HG03135 (cell line): ENCODE data around the gene WDR86.
A peak's percentile ranks its signal among the peaks of the same experiment; 100 is the strongest.

ENCODE experiments used
- ATAC-seq: cut with Tn5 transposase; IDR thresholded peaks from one replicate; pipeline ENCODE4 v1.9.1; 2021; ENCODE audit warnings: mild to moderate bottlenecking, moderate library complexity; ENCODE audit not compliant: unreplicated experiment

Gene WDR86, protein sequence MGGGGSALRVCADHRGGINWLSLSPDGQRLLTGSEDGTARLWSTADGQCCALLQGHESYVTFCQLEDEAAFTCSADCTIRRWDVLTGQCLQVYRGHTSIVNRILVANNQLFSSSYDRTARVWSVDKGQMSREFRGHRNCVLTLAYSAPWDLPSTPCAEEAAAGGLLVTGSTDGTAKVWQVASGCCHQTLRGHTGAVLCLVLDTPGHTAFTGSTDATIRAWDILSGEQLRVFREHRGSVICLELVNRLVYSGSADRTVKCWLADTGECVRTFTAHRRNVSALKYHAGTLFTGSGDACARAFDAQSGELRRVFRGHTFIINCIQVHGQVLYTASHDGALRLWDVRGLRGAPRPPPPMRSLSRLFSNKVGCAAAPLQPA

DNA sequence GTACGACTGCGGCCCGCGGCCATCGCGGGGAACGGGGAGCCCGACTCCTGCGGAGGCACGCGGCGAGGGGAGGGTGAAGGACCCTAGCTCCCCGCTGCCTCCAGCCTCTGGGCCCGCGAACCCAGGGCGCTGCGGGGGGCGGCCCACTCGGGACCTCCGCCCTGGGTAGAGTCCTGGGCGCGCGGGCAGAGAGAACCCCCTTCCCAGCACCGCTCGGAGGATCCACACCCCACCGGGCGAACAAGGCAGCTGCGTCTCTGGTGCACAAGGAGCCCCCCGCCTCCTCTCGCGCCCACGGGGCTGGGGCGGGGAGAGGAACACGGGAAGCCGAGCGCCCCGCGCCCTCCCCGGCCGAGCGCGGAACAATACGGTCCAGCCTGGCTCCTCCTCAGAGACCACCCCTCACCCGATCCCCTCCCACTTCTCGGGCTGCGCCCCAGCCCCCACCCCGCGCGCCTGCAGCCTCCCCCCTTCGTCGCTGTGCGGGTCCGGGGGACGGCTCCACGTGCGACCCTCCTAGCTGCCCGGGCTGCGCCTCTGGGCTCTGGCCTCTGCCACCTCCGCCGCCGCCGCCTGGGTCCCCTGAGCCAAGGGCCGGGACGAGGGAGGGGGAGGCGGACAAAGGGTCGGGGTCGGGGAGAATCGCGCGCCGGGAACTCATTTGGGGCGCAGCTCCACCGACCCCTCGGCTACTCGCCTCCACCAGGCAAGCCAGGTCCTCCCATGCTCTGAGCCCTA, at the start of gene WDR86:
WDR86 (minus strand) TSS at position 372 of the 738 bp plus-strand sequence. CDS start 449 bp downstream, outside the sequence.
- no peak for ATAC-seq

DNA sequence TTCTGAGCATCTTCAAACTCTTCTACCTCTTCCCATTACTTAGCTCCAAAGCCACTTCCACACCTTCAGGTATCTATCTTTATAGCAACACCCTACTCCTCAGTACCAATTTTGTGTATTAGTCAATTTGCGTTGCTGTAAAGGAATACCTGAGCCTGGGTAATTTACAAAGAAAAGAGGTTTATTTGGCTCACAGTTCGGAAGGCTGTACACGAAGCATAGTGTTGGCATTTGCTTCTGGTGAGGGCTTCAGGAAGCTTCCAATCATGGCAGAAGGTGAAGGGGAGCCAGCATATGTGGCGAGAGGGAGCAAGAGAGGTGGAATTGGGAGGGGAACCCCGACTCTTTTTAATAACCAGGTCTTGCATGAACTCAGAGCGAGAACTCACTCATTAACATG, 47.7 kb upstream of the WDR86 start:
- no peak for ATAC-seq

DNA sequence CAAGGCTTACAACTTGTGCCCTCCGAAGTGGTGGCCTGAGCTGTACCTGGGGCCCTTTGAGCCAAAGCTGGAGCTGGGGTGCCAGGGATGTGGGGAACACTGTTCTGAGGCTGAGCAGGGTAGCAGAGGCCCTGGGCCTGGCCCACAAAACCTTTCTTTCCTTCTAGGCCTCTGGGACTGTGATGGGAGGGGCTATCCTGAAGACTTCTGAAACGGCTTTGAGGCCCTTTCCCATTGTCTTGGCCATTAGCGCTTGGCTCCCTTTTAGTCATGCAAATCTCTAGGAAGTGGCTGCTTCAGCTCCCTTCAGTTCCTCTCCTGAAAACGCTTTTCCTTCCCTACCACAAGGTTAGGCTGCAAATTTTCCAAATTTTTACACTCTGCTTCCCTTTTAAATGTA, 46.9 kb upstream of the WDR86 start:
- ATAC-seq: no peak

DNA sequence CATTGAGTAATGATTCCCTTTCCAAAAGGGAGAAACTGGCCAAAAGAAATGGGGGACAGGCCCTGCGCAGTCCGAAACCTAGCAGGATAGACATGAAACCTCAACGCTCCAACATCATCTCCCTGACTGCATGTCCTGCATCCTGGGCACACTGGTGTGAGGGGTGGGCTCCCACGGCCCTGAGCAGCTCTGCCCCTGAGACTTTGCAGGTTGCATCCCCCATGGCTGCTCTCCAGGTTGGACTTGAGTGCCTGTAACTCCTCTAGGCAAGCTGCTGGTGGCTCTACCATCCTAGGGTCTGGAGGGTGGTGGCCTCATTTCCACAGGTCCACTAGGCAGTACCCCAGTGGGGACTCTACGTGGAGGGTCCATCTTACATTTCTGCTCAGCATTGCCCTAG, 46.4 kb upstream of the WDR86 start:
- no peak for ATAC-seq

DNA sequence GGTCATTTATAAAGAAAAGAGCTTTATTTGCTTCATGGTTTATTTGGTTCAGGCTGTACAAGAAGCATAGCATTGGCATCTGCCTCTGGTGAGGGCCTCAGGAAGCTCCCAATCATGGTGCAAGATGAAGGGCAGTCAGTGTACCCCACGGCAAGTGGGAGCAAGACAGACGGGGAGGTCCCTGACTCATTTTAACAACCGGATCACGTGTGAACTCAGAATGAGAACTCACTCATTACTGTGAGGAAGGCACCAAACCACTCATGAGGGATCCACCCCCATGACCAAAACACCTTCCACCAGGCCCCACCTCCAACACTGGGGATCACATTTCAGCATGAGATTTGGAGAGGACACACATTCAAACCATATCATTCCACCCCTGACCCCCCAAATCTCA, 45.9 kb upstream of the WDR86 start:
- ATAC-seq: no peak

DNA sequence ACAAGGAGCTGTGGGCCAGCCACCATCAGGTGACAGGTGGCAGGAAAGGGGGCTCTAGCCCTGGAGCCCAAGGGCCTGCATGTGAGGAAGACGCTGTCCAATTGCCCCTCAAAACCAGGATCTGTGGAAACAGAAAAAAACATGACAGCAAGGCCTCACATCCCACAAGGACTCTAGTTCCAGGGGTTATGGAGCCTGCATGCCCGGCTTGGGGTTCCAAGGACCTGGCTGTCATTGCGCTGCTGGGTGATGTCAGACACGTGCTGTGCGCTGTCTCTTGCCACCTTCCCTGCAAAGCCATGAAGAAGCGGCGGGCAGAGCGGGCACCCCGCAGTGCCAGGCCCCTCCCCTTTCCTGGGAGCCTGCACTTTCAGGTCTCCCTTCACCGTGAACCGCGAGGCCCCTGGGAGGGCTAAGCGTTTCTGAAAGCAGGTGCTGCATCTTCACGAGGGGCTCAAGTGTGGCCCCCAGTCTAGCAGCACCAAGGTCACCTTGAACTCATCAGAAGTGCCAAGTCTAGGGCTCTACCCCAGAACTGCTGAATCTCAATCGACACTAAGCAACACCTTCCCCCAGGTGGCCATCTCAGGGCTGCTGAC, 45.2 kb upstream of the WDR86 start:
- no peak for ATAC-seq

DNA sequence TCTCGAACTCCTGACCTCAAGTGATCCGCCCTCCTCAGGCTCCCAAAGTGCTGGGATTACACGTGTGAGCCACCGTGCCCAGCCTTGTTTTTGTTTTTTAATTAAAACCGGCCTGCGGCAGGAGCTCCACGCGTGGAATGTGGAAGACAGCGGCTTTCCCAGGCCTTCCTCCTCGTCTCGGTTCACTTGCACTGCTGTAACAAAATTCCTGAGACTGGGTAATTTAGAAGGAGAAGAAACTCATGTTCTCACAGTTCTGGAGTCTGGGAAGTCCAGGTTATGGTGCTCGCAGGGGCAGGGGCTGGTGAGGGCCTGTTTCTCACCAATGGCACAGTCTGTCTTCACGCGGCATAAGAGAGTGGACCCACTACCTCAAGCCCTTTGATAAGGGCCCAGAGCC, 44.5 kb upstream of the WDR86 start:
- ATAC-seq: no peak

DNA sequence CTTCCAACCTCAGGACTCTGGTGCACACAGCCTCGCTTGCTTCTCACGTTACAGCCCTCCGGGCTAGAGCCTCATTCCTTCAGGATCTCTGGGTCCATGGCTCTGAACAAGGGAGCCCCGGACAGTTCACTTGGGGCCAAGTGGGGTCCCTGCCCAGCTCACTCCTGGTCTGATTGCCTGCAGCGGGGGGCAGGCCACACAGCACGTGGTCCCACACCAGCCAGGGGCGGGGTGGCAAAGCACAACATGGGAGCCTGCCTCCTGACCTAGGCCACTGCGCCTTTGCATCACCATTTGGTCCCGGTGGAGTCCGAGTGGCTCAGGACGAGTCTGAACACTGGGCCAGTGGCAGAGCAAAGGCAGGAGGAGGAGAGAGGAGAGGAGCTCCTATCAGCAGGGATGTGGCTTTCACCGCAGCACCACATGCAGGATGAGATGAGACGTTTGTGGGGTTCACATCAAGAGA, 43.5 kb upstream of the WDR86 start:
- no peak for ATAC-seq

DNA sequence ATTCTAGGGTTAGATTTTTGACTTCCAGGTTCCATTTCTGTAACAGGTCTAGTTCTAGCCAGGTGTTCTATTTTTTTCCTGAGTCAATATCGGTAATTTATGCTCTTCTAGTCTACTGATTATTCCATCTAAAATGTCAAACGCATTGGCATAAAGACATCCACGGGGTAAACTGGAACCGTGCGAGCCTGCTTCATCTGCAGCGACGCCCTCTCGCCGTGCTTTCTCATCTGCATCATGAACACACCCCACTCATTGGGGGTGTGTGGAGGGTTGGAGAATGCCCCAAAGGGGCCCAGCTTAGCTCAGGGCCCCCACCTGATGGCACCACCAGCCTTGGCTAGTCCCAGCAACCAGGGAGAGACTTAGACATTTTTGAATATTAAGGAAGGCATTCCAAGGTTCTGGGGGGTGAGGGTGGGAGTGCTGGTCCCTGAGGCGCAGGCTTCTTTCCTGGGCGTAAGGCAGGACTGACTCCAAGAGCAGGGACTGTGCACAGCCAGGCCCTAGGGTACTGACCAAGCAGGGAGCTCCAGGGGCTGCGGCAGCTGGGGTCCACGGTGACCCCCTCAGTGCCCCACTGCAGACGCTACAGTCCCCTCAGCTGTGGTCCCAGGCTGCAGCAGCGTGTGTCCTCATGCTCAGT, 43.0 kb upstream of the WDR86 start:
- no peak for ATAC-seq

DNA sequence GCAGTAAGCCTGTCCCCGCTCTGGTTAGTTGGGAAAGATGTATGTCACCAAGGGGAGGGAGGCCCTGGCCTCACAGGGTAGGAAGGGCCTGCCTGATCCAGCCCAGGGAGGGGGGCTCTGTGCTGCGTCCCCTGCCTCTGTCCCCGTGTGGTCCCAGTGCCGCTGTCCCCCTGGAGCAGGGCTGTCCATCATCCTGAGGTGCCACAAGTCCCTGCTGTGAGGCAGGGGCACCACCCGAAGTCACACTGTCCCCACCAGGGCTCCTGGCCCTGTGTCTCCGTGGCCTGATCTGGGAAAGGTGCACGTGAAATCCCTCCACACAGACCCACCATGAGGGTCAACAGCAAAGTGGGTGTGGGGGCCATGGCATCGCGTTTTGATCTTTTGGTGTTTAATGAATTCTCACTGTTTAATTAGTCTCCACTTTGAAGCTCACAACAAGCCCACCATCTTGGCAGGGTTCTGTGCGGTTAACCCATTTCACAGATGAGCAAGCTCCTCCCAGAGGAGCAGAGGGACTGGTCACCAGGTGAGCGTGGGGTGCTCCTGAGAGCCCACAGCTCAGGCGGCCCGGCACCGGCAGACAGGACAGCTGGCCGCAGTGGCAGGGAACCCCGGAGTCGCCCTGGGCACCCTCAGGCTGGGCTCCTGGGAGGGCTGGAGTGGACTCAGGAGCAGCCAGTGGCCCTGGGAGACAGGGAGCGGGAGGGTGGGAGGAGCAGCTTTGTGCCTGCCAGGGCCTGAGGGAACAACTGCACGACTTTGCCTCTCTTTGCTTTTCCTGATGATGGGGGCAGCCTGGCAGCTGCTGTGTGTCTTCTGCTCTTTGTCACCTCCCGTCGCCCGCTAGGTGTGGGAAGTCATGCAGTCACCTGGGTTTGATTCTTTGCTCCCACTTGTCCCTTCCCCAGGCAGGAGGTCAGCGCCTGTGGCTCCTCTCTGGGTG, 42.1 kb upstream of the WDR86 start:
- no peak for ATAC-seq

DNA sequence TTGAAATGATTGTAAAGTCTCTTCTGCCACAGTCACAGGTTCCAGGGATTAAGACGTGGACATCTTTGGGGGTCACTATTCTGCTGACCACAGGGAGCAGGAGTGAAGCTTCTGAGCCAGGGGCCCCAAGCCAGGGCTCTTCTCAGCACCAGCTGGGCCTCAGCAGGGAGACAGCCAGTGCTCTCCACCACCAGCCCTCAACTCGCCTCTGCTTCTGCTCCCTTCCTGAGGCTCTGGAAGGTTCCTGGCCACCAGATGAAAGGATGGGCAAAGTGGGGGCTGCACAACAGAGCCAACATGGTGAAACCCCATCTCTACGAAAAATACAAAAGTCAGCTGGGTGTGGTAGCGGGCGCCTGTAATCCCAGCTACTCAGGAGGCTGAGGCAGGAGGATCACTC, 41.3 kb upstream of the WDR86 start:
- no peak for ATAC-seq

DNA sequence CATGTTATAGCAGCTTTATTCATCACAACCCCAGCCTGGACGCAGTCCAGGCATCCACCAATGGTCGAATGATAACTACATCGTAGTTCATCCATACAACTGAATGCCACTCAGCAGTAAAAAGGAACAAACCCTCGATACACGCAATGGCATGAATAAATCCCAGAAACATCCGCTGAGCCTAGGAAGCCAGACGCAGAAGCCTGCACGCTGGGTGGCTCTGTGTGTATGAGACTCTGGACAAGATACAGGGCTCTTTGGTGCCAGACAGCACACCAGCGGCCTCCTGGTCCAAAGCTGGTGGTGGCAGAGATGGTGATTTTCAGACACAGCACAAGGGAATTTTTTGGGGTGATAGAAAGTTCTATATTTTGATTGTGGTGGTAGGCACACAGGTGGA, 40.2 kb upstream of the WDR86 start:
- ATAC-seq: no peak

DNA sequence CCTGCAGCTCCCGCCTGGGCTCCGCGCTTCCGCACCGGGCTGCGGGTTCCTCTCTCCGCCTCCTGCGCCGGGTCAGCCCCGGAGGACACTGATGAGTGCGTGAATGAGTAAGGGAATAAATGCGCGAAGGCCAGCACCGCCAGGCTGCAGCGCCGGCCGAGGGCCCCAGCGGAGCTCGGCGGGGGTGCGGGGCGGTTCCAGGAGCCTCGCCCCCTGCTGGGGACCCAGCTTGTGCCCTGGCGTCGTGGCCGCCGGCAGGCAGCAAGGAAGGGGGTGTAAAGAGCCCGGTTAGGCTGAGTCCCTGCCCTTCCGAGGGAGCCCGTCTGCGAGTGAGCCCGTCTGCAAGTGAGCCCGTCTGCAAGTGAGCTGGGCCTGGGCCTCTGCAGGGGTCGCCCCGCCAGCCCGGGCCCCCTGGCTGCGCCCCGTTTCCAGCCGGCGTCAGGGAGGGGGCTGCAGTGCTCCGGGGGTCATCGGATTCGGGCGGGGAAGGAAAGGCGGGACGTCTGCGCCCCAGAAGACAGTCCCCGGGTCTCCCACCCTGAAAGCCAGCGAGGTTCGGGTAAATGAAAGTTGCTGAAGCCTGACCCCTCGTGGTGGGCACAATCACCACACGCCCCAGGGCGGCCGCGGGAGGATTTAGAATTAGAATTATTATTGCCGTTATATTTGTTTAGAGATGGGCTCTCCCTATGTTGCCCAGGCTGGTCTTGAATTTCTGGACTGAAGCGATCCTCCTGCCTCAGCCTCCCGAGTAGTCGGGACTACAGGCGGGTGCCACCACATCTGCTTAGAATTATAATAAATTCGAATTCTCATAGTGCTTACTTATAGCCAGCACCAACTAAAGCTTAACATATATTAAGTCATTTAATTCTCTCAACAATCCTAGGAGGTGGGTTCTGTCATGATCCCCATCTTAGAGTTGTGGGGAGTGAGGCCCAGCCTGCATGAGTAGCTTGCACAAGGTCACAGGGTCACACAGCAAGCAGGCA, 38.7 kb upstream of the WDR86 start:
- peak; percentile 69 for ATAC-seq

DNA sequence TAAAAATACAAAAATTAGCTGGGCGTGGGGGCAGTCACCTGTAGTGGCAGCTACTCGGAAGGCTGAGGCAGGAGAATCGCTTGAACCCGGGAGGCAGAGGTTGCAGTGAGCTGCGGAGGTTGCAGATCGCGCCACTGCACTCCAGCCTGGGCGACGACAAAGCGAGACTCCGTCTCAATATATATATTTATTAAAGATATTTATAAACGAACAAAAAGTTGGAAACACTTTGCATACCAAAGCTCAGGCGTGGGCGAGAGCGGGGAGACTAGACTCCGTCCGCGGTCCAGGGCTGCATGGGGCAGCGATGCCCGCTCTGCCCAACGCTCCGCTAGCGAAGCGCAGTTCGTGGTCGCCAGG, 38.0 kb upstream of the WDR86 start:
- ATAC-seq: no peak

DNA sequence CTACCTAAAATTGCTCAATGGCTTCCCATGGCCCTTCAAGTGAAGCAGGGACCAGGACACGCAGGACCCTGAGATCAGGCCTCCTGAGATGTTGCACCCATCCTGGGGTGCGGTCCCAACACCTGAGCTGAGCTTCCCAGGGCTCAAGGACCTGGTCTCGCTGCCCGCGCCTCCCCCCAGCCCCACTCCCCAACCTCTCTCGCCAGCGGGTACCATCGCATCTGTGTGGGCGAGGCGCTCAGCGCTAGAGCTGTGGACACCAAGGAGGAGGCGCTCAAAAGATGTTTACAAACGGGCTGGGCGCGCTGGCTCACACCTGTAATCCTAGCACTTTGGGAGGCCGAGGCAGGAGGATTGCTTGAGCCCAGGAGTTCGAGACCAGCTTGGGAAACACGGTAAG, 37.5 kb upstream of the WDR86 start:
- ATAC-seq: no peak

DNA sequence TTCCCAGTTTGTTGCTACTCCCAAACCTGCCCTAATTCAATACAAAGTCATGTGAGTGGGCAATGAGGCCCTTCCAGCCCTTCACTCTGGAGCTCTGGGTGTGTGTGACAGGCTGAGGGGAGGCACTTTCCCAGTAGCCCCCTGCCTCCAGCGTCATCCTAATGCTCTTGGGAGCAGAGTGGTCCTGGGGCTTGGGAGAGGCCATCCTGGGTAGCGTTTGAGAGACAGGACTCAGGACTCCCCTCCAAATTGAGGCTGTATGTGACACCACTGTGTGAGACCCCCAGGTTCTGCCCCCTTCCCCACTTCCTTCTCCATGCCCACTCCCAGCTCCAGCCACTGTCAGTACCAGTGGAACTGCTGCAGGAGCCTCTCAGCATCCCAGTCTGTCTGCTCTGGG, 36.6 kb upstream of the WDR86 start:
- no peak for ATAC-seq

DNA sequence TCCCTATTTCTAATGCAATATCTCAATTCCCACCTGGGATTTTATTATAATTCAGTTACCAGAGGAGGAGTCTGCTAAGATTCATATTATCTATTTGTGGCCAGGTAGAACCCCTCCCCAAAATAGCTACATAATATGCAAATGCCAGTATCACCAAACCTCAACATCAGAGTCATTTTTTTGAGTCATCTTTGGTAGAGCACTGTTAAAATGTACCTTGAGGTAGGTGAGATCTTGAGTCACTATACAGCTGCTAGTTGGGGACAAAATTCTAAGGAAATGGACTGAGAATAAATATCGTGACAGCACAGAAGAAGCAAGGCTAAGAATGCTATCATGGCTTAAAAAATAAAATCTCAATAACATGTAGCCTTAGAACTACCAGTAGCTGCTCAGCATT, 34.8 kb upstream of the WDR86 start:
- no peak for ATAC-seq

DNA sequence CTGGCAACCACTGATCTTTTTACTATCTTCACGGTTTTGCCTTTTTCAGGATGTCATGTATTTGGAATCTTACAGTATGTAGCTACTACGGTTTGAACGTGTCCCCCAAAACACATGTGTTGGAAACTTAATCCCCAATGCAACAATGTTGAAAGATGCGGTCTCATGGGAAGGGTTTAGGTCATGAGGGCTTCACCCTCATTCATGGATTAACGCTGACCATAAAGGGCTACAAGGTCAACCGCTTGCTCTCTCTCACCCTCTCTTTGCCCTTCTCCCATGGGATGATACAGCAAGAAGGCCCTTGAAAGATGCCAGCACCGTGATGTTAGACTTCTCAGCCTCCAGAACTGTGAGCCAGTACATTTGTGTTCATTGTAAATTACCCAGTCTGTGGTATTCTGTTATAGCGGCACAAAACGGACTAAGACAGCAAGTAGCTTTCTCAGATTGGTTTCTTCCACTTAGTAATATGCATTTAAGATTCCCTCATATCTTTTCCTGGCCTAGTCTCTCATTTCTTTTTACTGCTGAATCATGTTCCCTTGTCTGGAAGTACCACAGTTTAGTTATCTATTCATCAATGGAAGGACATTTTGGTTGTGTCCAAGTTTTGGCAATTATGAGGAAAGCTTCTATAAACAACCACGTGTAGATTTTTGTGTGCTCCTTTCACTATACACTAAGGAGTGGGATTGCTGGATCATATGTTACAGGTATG, 33.1 kb upstream of the WDR86 start:
- no peak for ATAC-seq
